H1 (cell line): ENCODE data around the gene CHDH. TPM values are rescaled to one million over a fixed set of nuclear protein-coding genes. Genes with fewer than 3 reads are reported as not detected.

ENCODE experiments used
- KDM5A ChIP-seq: fragments of 200-600 bp; IDR thresholded peaks from 2 replicates; pipeline ENCODE4 v1.7.1; 2012; ENCODE audit warnings: mild to moderate bottlenecking, low read length, inconsistent platforms, mixed read lengths
- polyA plus RNA-seq, 7 experiments: library from polyadenylated mRNA; depleted of rRNA in 3 of 7; stranded (reverse) in 5 of 7; unstranded in 2 of 7; fragments of >200 nt in 5 of 7; fragments of 200-250 nt in 2 of 7; gene quantifications; 1 replicate in 5 of 7; 2 replicates in 1 of 7; 4 replicates in 1 of 7; pipeline versions ENCODE4 v1.2.1 to v1.2.3, GENCODE V29; 2011 to 2013; ENCODE audit warnings: missing spikeins in 2 of 7, mixed read lengths in 2 of 7
- total RNA-seq: library from RNA; stranded (reverse); fragmentation: NEBNext Ultra II Directional; extraction: Animal tissue kit (Norgen Biotek cat#: 25700); gene quantifications from 2 replicates; pipeline ENCODE4 v1.2.1, GENCODE V29; 2021
- TF ChIP-seq, protein P1 (sequence below), 3 experiments: IDR thresholded peaks; 1 replicate in 2 of 3; 2 replicates in 1 of 3; pipeline versions ENCODE4 v1.5.1 to v1.6.1; 2011; ENCODE audit warnings: low read length in 3 of 3, mild to moderate bottlenecking in 3 of 3, inconsistent platforms in 2 of 3, low read depth in 1 of 3, moderate library complexity in 1 of 3; ENCODE audit not compliant: insufficient read depth in 1 of 3; ENCODE audit errors: control extremely low read depth in 1 of 3

The CHDH gene
- total and polyA plus RNA-seq, 2 of the 8 experiments (the other 6 are each of a cell fraction or from before 2014, with no cell fraction given): 4.9 to 10.3 TPM

DNA sequence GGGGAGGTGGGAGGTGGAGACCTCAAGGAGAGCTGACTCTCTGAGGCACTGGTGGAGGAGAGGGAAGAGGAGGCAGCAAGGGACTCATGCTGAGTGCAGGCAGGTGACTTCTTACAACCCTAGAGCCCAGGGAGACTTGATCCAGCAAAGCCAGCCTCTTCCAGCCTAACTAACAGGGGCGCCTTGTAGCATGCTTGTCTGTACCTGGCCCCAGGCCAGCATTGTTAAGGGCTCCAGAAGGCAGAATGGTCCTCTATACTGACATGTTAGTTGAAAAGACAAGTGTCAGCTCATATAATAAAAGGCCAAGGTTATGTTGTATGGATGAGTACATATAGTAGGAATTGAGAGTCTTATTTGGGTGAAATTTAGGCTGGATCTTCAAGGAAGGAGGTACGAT lies 65.4 kb downstream of the CHDH start (continued):
- TF ChIP-seq, protein P1, sequence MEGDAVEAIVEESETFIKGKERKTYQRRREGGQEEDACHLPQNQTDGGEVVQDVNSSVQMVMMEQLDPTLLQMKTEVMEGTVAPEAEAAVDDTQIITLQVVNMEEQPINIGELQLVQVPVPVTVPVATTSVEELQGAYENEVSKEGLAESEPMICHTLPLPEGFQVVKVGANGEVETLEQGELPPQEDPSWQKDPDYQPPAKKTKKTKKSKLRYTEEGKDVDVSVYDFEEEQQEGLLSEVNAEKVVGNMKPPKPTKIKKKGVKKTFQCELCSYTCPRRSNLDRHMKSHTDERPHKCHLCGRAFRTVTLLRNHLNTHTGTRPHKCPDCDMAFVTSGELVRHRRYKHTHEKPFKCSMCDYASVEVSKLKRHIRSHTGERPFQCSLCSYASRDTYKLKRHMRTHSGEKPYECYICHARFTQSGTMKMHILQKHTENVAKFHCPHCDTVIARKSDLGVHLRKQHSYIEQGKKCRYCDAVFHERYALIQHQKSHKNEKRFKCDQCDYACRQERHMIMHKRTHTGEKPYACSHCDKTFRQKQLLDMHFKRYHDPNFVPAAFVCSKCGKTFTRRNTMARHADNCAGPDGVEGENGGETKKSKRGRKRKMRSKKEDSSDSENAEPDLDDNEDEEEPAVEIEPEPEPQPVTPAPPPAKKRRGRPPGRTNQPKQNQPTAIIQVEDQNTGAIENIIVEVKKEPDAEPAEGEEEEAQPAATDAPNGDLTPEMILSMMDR (IDR thresholded peaks at IDR 0.05; ENCODE audit: control extremely low read depth in 1 of 3, insufficient read depth in 1 of 3, low read depth in 1 of 3, low read length in 3 of 3): no peak
- no peak for TF ChIP-seq KDM5A
